AG04450 (cell line): Measurements from ENCODE around the gene VAT1L. TPM values are rescaled to one million over a fixed set of nuclear protein-coding genes. Genes with fewer than 3 reads are reported as not detected.

Experiments
- CTCF ChIA-PET: fragments of 300-600, 350-600 bp; formaldehyde crosslinking; extraction: SDS; loops from one replicate; lab custom pipeline; 2022; ENCODE audit warnings: antibody characterized with exemption, inconsistent platforms; lab: Charles Lee
- POLR2A ChIA-PET: fragments of 350-600 bp; formaldehyde crosslinking; extraction: SDS; loops from one replicate; lab custom pipeline; 2021; ENCODE audit warnings: antibody characterized with exemption, inconsistent platforms; lab: Yijun Ruan, JAX
- DNase-seq: peaks from one replicate; pipeline ENCODE4 v3.0.0-alpha.2; 2011; ENCODE audit warnings: low read depth, low spot score
- H3K27ac ChIP-seq: one replicate; pipeline ENCODE4 v1.5.1; 2012; ENCODE audit warnings: low read depth, low read length, control low read depth
- H3K27me3 ChIP-seq: one replicate; pipeline ENCODE4 v1.6.0; 2012; ENCODE audit warnings: low read length; ENCODE audit not compliant: control insufficient read depth, insufficient read depth
- H3K4me3 ChIP-seq: 2 replicates; pipeline ENCODE4 v1.5.1; 2011; ENCODE audit warnings: mild to moderate bottlenecking, low read depth, low read length, control low read depth
- H3K9me3 ChIP-seq: 2 replicates; pipeline ENCODE4 v1.5.1; 2012; ENCODE audit warnings: low read length; ENCODE audit not compliant: control insufficient read depth, insufficient read depth
- polyA plus RNA-seq: library from polyadenylated mRNA; depleted of rRNA; stranded (reverse); fragments of >200 nt; gene quantifications from 2 replicates; pipeline ENCODE4 v1.2.3, GENCODE V29; 2011
- TF ChIP-seq, protein P1 (sequence below): IDR thresholded peaks from 2 replicates; pipeline ENCODE4 v1.5.1; 2011; ENCODE audit warnings: low read depth, low read length, control low read depth, inconsistent platforms

The VAT1L gene
- polyA plus RNA-seq, 1 experiment: 128 TPM

DNA sequence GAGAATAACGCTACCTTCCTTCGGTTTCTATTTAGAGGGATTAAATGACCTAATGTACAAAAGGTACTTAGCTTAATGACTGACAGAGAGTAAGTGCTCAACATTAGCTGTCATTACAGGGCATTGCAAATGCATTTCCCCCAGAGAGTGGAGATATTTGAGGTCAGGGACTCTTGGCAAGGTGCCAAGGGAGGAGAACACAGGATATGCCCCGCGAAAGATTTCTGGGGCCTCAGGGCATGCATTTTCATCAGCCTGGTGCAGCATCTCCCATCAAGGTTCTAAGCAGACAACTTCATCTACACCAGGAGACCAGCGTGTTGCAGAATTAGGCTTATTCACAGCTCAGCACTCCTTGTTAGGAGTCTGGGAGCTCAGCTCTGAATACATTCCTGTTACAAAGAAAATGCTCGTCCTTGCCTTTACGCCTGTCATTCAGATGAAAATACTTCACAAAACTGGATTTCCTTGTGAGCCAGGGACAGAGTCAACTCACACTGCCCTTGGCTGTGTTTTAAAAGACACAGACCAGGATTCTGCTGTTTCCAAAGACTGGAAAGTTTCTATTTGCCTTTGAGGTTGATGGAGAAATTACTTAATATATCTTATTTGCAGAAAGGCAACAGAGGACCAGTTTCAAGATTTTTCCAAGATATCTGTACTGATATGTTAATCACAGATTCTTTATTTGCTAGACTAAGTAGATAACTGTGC lies 108.2 kb downstream of the VAT1L start:
- no peak for DNase-seq
- no peaks in the 10 kb centered on the region for H3K9me3 ChIP-seq
- no peak overlapping the region for H3K27ac ChIP-seq
- H3K27me3 ChIP-seq: no peaks in the 10 kb centered on the region
- TF ChIP-seq, protein P1, sequence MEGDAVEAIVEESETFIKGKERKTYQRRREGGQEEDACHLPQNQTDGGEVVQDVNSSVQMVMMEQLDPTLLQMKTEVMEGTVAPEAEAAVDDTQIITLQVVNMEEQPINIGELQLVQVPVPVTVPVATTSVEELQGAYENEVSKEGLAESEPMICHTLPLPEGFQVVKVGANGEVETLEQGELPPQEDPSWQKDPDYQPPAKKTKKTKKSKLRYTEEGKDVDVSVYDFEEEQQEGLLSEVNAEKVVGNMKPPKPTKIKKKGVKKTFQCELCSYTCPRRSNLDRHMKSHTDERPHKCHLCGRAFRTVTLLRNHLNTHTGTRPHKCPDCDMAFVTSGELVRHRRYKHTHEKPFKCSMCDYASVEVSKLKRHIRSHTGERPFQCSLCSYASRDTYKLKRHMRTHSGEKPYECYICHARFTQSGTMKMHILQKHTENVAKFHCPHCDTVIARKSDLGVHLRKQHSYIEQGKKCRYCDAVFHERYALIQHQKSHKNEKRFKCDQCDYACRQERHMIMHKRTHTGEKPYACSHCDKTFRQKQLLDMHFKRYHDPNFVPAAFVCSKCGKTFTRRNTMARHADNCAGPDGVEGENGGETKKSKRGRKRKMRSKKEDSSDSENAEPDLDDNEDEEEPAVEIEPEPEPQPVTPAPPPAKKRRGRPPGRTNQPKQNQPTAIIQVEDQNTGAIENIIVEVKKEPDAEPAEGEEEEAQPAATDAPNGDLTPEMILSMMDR: no peak
- no peak overlapping the region for H3K4me3 ChIP-seq
- ChIA-PET CTCF (no interaction called here), POLR2A (no interaction called here)

DNA sequence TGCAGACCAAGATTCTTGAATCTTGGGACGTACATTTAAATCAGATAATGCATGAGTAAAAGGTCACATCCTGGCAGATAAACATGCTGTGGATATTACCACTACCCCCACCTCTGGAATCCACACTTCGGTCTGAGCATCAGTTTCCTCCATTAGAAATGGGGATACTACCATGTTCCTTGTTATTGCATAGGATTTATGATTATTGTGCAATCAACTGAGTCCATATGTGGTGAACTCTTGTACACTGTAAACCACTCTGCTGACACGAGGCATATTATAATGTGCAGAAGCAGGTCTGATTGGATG lies 108.7 kb downstream of the VAT1L start:
- ChIA-PET CTCF (interaction anchor here (1.0 kb wide), 1 partner anchor 222 kb away, joined by 3 read pairs; no protein-coding TSS in a partner anchor), POLR2A (interaction anchor here (2.5 kb wide), 1 partner anchor 62 kb away, joined by 12 read pairs; no protein-coding TSS in a partner anchor)
- H3K27me3 ChIP-seq: no peaks in the 10 kb centered on the region
- no peak overlapping the region for H3K4me3 ChIP-seq
- no peak overlapping the region for H3K27ac ChIP-seq
- DNase-seq: no peak
- TF ChIP-seq, protein P1: no peak
- H3K9me3 ChIP-seq: no peaks in the 10 kb centered on the region

DNA sequence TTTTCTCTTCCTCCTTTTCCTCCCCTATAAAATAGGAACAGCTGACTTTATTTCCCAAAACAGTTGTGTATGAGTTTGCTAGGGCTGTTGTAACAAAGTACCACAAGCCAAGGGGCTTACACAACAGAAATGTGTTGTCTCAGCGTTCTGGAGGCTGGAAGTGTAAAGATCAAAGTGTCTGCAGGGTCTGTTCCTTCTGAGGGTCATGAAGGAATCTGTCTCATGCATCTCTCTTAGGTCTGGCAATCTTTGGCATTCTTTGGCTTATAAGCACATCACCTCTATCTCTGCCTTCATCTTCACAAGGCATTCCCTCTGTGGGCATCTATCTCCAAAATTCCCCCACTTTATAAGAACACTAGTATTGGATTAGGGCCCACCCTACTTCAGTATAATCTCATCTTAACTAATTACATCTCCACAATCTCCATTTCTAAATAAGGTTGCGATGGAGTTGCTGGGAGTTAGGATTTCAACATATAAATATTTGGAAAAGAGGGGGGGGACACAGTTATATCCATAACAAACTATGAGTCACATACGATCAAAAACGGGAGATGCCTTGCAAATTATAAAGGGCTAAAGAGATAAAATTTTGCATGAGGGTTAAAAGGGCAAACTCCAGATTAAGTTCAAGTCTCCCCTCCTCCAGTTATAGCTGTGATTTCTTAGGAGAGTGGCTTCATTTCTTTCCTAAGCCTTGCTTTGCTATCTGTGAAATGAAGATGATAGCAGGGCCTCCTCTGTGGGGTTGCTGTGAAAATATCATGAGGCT lies 109.7 kb downstream of the VAT1L start:
- peak overlapping the region; percentile 86 for H3K27ac ChIP-seq
- TF ChIP-seq, protein P1: no peak
- H3K27me3 ChIP-seq: no peaks in the 10 kb centered on the region
- no peaks in the 10 kb centered on the region for H3K9me3 ChIP-seq
- POLR2A ChIA-PET: interaction anchor here (0.8 to 2.5 kb wide), 7 partner anchors 9 to 224 kb away, joined by 3 to 14 read pairs (median 9); no protein-coding TSS in a partner anchor
- CTCF ChIA-PET: interaction anchor here (1.0 kb wide), 1 partner anchor 223 kb away, joined by 3 read pairs; no protein-coding TSS in a partner anchor
- no peak for DNase-seq
- peak overlapping the region; percentile 18; the same call in 1 of the 2 replicates for H3K4me3 ChIP-seq

DNA sequence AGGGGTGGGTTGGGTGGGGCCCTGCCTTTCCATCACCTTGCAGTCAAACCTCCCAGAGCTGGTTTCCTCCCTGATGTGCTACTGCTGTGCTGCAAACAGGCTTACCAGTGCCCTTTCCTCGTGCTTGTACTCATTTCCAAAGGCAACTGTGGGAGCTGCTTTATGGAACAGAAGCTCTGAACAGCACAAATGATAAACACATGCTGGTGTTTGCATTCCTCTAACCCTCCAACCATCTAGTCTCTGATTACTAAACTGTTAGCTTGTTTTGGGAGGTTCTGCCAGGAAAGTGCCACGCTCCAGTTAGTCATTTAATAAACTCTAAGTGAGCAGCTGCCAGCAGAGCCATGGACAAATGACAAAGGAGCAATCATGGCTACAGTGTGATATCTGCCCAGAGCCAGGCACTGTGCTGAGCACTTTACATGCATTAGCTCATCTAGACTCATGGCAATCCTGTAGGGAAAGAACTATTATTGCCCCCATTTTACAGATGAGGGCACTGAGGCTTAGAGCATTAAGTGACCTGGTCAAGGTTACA lies 110.4 kb downstream of the VAT1L start:
- H3K27ac ChIP-seq: peak overlapping the region; percentile 86
- POLR2A ChIA-PET: interaction anchor here (0.7 to 2.5 kb wide), 8 partner anchors 10 to 224 kb away, joined by 3 to 14 read pairs (median 8); no protein-coding TSS in a partner anchor
- H3K4me3 ChIP-seq: no peak overlapping the region
- no peaks in the 10 kb centered on the region for H3K27me3 ChIP-seq
- no peaks in the 10 kb centered on the region for H3K9me3 ChIP-seq
- DNase-seq: peak; percentile 81
- CTCF ChIA-PET: interaction anchor here (0.8 kb wide), 1 partner anchor 224 kb away, joined by 4 read pairs; no protein-coding TSS in a partner anchor
- TF ChIP-seq, protein P1: no peak
